ENCODE results near the gene CCR1. TPM values are rescaled to one million over a fixed set of nuclear protein-coding genes. Genes with fewer than 3 reads are reported as not detected.

CCR1 gene
- total RNA-seq (ENCODE audit: insufficient read depth, low replicate concordance) = 11.1 TPM

DNA sequence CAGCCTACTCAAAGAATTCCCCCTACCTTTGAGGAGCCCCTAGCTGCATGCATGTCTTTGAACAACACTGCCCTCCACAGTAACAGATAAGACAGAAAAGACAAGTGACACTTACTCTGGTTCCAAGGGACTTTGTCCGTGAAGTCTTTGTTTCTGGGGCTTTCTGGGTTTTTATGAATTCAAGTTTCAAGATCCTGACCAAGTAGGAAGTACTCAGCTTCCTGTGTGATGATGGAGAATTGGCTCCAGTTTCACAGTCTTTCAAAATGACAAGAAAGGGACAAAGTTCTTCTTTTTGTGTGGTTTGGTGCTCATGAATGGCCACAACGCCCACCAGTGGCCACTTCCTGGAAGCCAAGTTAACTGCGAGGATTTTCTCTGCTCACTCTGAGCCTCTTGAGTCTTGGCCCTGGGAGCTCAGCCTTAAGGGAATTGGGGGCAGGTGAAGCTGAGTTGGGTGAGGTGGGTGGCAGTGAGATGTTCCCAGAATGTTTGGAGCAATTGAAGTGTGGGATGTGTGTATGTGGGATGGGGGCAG lies at the start of gene CCR1:
CCR1 (minus strand) TSS at position 147 of the 538 bp plus-strand sequence. CDS start 4,000 bp downstream, outside the sequence.
- peak; percentile 44 for DNase-seq (ENCODE audit: low spot score)

- DNase-seq (ENCODE audit: low spot score) = no peak
These were observed 44.9 kb upstream of the CCR1 start for GRCh38 chr3:46252980-46253379.

DNA sequence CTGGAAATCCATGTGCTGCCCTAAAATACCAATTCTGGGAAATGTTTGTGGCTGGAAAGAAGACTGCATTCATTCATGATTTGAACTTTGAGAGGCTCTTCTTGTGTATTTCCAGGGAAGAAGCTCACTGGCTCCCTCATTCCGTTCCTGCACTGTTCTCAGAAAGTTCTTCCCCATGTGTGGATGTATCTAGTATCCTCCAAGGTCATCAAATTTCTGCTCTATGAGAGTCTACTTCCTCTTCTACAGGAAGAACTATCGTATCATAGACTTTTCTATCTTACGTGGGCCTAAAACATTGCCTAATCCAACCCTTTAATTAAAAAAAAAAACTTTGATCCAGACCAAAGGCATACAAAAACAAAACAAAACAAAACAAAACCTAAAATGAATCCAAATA lies 37.0 kb upstream of the CCR1 start:
- DNase-seq (ENCODE audit: low spot score) = no peak

- no peak for DNase-seq (ENCODE audit: low spot score)
These were observed 35.4 kb upstream of the CCR1 start for GRCh38 chr3:46243560-46243959.

- no peak for DNase-seq (ENCODE audit: low spot score)
These were observed 34.0 kb upstream of the CCR1 start, which contains the start of gene CCR3 for GRCh38 chr3:46242120-46242519. TSS of gene CCR3 (plus strand) at chr3:46242460. CDS start at chr3:46265159, 22,699 bp downstream.

- DNase-seq (ENCODE audit: low spot score) = no peak
These were observed 31.8 kb upstream of the CCR1 start for GRCh38 chr3:46239952-46240351.

GRCh38 chr3:46239301-46239938 lies 31.3 kb upstream of the CCR1 start:
- DNase-seq (ENCODE audit: low spot score) = no peak

DNA sequence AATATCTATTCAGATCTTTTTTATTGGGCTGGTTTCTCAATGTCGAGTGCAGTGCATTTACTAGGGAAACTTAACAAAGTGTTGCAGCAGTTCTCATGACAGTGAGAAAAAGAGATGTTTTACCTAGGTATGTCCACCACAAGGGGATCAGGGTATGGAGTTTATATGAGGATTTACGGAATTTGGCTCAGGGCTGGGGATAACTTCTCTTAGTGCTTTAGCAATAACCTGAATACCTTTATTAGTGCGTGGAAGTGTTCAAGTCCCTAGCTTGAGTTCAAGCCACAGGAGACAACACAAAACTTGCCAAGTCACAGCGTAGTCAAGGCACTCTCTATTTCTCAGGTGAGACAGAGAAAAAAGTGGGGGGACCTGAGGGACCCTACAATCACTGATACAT lies 30.3 kb upstream of the CCR1 start:
- no peak for DNase-seq (ENCODE audit: low spot score)

- no peak for DNase-seq (ENCODE audit: low spot score)
These were observed 28.4 kb upstream of the CCR1 start for GRCh38 chr3:46236294-46237054.

DNA sequence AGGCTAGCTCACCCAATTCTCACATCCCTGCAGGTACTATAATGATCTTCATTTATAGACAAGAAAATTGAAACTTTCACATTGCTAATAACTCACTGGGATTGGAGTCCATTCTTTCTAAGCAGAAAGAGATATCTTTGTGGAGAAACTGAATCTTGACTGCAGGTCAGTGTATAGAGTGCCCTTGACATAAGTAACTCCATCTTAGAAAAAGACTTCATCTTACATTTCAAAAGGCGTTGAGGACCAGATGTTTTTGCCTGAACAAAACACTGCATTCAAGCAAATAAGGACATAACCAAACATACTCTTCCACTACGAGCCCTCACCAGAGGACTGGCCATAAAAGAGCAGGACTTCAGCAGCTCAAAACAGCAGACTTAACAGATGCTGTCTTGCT lies 27.3 kb upstream of the CCR1 start:
- DNase-seq (ENCODE audit: low spot score) = no peak

DNA sequence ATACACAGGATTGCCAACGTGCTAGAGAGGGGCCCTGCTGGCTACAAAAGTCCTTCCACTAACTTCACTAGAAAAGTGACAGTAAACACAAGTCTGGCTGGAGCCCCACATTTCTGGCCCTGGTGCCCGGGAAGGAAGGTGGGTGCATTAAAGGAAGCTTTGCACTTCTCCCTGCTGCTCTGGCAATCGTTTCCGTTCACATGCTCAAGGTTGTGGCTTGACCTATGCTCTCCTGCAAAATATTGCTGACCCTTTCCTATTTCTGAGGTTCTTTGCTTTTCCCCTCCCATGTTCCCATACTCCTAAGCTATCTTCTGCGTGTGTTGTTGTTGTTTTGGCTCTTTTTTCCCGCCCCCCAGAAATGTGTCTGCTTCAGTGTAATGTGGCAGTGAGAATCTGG lies 25.1 kb upstream of the CCR1 start:
- no peak for DNase-seq (ENCODE audit: low spot score)

GRCh38 chr3:46231323-46231722 lies 23.2 kb upstream of the CCR1 start:
- no peak for DNase-seq (ENCODE audit: low spot score)

- DNase-seq (ENCODE audit: low spot score) = peak; percentile 83
These were observed 20.4 kb upstream of the CCR1 start for GRCh38 chr3:46228260-46229242.

DNA sequence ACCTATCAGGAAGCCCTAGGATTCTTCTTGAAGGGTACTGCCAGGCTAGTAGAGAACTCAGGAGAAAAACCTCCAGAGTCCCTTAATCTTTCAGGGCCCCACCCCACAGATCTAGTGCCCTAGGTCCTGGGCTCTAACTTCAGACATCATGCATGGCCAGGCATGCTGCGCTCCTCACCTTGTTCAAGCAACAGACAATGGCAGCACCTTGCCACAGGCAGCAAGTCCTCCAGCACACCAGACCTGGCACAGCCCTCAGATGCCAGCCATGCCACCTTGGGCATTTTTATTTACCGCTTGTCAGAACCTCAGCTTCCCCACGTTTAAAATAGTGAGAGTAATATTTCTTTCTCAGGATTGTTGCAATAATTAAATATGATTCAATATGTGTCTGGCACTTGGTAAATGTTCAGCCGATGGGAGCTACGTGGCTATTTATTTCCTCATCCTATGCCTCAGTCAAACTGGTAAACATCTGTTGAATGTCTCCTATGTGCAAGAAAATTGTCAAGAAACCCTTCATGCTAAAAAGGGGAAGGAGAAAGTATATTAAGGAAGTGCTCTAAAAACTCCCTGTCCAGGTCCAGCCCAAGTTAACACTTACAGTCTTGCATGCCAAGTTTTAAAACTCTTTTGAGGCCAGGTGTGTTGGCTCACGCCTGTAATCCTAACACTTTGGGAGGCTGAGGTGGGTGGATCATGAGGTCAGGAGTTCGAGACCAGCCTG lies 14.5 kb upstream of the CCR1 start:
- peak; percentile 30 for DNase-seq (ENCODE audit: low spot score)

- no peak for DNase-seq (ENCODE audit: low spot score)
These were observed 13.8 kb upstream of the CCR1 start for GRCh38 chr3:46221938-46222337.

GRCh38 chr3:46221391-46221790 lies 13.3 kb upstream of the CCR1 start:
- peak; percentile 19 for DNase-seq (ENCODE audit: low spot score)

- DNase-seq (ENCODE audit: low spot score) = no peak
These were observed 10.1 kb upstream of the CCR1 start for GRCh38 chr3:46218196-46218709.

DNA sequence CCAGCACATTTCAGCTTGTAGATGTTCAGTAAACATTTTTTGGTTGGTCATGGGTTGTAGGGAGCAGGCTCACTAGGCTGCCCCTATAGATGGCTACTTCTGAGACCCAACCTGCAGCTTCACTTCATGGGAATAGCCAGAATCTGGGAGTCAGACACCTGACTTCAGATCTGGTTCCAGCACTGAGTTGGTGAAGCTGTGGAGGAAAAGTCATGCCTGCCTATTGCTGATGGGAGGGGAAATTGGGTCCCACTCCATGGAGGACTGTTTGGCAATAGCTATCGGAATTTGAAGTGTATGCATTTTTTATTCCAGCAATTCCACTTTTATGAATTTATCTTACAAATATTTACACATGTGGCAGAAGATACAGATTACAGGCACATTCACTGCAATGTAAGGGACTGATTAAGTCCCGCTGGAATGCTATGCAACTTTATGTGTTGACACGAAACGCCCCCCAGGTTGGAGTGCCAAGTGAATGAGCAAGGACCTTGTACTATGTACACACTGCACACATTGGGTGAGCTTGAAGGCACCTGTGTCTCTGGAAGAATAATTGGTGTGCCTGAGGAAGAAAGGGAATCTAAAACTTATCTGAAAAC lies 7.8 kb upstream of the CCR1 start:
- DNase-seq (ENCODE audit: low spot score) = no peak

DNA sequence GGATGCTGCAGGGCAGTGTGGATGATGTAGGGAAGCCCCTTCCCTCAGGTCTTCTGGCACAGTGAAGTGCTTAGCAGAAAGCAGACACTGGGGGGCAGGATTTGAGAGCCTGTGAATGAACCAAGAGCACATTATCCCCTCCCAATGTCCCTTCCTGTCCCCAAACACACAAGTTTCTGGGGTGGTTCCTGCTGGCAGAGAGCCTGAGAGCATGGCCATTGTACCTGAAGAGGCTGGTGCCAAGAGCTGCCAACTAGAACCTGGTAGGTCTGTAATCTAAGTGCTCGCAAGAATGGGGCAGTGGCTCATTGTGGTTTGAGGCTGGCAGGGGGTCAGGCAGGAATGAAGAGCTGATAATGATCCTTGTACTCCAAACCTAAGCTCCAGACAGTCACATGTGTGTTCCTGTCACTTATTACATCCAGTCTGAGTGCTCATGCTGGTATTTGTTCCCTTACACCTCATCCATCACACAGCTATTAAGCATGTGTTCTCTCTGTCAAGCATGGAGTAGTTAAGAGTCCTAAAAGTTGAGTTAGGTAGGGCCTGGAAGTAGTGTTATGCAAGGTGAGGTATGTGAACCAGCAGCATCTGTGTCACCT lies 6.7 kb upstream of the CCR1 start:
- no peak for DNase-seq (ENCODE audit: low spot score)

DNA sequence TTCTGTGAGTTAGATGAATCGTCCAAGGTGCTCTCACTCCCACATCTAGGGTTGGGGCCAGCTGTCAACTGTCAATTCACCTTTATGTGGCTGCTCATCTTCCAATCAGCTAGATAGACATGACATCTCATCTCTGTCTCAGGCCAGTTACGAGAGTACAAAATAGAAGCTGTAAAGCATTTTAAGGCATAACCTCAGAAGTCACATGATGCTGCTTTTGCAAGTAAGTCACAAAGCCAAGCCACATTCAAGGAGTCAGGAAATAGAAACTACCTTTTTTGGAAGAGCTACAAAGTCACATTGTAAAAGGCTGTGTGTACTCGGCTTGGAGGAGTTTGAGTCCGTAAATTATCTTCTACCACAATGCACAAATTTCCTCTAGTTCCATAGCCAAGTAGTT lies 5.1 kb upstream of the CCR1 start:
- no peak for DNase-seq (ENCODE audit: low spot score)

Data from umbilical cord (tissue), 2 donors.